LNCAP (cell line): ENCODE results near the gene PSMD9.

ENCODE experiments used
- CTCF ChIP-seq: fragments of 450-650 bp; IDR thresholded peaks from 2 replicates; pipeline ENCODE4 v1.5.1; 2017; ENCODE audit warnings: mild to moderate bottlenecking

The PSMD9 gene

GRCh38 chr12:121892673-121893561 lies 4.3 kb downstream of the PSMD9 start:
- TF ChIP-seq CTCF: no peak

- TF ChIP-seq CTCF: no peak
These were observed 5.4 kb downstream of the PSMD9 start for GRCh38 chr12:121893961-121894460.

- peak; percentile 27; the same call in 1 of the 2 replicates for TF ChIP-seq CTCF
These were observed 6.0 kb downstream of the PSMD9 start for GRCh38 chr12:121894633-121895032.

- no peak for TF ChIP-seq CTCF
These were observed 9.7 kb downstream of the PSMD9 start for GRCh38 chr12:121898287-121898686.

- no peak for TF ChIP-seq CTCF
These were observed 11.0 kb downstream of the PSMD9 start for GRCh38 chr12:121899590-121899989.

GRCh38 chr12:121903202-121903601 lies 14.6 kb downstream of the PSMD9 start:
- TF ChIP-seq CTCF: no peak

- TF ChIP-seq CTCF: no peak
These were observed 17.2 kb downstream of the PSMD9 start for GRCh38 chr12:121905746-121906145.
